ENCODE data around the gene HSPB6. TPM values are rescaled to one million over a fixed set of nuclear protein-coding genes. Genes with fewer than 3 reads are reported as not detected.
"Not testable (repeated sequence)": the region's sequence is repeated elsewhere in the genome, so short reads cannot be mapped to it uniquely, and the experiment has no call there.

HSPB6 gene
- polyA plus RNA-seq, 1 donor = 853 TPM

DNA sequence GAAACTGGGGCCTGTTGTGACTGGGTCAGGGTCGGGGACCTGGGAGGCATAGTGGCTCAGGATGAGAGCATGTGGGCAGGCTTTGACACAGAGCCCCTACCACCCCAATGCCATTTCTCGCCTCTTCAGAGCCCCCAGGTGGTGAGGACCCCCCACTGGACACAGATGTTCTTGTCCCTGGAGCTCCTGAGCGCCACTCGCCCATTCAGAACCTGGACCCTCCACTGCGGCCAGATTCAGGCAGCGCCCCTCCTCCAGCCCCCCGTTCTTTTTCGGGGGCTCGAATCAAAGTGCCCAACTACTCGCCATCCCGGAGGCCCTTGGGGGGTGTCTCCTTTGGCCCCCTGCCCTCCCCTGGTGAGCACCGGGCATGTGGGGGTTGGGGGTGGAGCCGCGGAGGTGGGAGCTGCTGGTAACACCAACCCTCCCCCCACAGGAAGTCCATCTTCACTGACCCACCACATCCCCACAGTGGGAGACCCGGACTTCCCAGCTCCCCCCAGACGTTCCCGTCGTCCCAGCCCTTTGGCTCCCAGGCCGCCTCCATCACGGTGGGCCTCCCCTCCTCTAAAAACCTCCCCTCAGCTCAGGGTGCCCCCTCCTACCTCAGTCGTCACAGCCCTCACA lies 24.9 kb downstream of the HSPB6 start:
- DNase-seq (ENCODE audit: low read depth) = no peak

DNA sequence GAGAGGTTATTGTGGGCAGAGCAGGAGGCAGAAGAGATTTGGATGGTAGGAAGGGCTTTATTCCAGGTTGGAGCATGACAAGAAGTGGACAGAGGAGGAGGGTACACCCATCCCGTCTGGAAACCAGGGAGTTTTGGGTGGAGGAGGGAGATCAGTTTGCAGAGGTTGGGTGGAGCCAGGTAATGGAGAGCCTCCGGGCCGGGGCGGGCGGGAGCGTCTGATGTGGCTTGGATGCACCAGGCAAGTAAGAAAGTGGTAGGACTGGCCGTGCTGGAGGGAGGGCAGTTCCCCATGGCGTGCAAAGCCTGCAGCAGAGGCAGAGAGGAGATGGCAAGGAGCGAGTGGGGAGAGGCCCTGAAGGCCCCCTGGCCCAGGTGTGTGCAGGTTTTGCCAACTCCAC lies 25.5 kb downstream of the HSPB6 start:
- no peak for DNase-seq (ENCODE audit: low read depth)

DNA sequence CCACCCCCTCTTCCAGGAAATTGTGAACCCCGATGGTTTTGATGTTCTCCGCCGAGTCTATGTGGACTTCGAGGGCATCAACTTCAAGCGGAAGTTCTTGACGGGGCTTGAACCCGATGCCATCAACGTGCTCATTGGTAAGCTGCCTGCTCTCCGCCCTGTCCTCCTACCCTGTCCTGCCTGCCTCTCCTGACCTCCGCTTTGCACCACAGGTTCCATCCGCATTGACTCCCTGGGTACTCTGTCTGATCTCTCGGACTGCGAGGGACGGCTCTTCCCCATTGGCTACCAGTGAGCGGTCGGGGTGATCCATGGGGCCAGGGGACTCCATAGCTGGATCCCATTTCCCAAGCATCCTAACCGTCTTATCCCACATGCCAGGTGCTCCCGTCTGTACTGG lies 26.5 kb downstream of the HSPB6 start:
- DNase-seq (ENCODE audit: low read depth) = no peak

DNA sequence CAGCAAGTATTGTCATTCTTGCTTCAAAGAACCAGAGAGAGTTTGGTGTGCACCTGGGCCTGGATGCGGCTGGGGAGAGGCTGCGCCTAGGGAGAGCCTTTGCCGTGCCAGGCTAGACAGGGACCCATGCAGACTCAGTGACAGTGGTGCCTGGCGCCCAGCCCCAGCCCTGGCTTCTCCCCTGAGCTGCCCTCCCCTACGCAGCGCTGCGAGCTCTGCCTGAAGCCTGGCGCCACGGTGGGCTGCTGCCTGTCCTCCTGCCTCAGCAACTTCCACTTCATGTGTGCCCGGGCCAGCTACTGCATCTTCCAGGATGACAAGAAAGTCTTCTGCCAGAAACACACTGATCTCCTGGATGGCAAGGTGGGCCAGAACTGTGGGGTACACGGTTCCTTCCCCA lies 27.1 kb downstream of the HSPB6 start:
- no peak for DNase-seq (ENCODE audit: low read depth)

DNA sequence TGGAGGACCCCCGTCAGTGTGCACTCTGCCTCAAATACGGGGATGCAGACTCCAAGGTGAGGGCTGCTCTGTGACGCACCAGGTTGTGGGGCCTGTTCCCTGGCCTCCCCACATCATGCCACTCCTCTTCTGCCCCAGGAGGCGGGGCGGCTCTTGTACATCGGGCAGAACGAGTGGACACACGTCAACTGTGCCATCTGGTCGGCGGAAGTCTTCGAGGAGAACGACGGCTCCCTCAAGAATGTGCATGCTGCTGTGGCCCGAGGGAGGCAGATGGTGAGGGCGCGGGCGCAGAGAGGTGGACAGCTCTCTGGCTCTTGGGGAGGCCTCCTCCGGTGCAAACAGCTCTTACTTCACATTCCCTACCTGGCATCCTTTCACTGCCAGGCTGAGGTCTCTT lies 27.8 kb downstream of the HSPB6 start:
- no peak for DNase-seq (ENCODE audit: low read depth)

DNA sequence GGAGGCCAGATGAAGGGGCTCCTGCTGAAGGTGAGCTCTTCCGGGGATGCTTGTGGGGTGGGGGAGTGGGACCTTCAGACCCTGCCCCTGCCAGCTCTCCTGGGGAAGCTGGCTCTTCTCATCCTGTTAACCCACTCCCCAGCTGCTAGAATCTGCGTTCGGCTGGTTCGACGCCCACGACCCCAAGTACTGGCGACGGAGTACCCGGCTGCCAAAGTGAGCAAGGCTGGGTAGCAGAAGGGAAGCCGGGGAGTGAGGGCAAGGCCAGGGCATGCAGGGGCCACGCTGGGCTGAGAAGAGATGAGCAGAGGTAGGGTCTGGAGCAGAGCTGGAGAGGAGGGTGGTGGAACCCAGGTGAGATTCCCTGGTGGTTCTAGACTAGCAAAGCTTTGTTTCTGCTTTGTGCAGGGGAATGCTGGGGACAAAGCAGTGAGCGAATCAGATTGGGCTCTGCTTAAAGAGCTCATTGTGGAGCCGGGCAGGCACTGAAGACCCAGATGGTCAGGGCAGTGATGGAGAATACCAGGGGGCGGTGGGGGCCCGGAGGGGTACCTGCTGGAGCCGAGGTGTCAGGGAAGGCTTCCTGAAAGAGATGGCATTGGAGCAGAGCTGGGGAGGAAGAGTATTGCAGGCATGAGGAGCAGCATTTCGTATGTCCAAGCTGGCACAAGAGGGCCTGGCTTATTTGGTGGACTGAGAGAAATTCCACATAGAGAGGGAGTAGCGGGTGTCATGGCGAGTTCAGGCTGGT lies 28.7 kb downstream of the HSPB6 start:
- DNase-seq (ENCODE audit: low read depth) = no peak

DNA sequence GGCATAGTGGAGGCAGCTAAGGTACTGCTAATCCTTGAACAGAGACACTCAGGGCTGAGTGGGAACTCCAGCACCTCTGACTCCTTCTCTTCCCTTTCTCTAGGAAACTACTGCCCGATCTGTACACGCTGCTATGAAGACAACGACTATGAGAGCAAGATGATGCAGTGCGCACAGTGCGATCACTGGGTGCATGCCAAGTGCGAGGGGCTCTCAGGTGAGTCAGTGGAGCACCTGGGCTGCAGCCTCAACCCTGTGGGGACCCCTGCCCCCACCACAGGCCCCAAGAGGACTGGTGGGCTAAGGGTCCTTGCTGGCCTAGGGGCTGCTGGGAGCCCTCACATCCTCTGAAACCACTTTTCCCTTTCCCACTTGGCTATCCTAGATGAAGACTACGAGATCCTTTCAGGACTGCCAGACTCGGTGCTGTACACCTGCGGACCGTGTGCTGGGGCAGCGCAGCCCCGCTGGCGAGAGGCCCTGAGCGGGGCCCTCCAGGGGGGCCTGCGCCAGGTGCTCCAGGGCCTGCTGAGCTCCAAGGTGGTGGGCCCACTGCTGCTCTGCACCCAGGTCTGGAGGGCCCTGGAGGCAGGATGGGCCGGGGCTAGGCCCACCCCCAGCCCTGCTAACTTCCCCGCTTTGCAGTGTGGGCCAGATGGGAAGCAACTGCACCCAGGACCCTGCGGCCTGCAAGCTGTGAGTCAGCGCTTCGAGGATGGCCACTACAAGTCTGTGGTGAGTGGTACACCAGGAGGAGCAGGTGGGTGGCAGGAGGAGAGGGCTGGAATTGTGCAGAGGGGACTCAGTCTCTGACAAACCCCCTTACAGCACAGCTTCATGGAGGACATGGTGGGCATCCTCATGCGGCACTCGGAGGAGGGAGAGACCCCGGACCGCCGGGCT lies 29.5 kb downstream of the HSPB6 start:
- DNase-seq (ENCODE audit: low read depth) = no peak

DNA sequence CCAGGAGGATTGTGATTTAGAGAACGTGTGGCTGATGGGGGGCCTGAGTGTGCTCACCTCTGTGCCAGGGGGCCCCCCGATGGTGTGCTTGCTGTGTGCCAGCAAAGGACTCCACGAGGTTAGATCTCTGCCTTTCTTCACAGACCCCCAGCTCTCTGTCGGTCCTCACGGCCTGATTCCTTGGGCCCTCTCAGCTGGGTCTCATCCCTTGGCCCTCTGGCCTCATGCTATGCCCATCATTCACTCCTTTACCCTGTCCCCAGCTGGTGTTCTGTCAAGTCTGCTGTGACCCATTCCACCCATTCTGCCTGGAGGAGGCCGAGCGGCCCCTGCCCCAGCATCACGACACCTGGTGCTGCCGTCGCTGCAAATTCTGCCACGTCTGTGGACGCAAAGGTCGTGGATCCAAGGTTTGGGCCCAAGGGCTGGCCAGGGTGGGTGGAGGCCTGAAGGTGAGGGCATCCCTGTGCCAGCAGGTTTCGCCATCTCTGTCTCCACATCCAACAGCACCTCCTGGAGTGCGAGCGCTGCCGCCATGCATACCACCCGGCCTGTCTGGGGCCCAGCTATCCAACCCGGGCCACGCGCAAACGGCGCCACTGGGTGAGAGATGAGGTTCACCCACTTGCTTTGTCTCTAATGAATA lies 31.5 kb downstream of the HSPB6 start:
- DNase-seq (ENCODE audit: low read depth) = no peak

DNA sequence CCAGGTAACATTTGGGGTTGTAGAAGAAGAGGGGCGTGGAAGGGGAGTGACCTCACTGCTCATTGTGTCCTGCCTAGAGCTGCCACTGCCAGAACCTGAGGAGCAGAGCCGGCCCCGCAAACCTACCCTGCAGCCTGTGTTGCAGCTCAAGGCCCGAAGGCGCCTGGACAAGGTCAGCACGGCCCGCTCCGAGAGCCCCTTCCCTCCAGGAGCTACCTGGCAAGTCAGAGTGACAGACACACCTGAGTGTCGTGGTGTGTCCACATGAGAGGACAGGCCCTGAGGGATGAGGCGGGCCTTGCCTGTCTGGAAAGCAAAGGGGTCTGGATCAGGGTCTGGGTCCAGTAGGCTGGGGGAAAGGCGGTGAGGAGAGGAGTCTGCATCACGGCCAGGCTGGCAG lies 32.3 kb downstream of the HSPB6 start:
- DNase-seq (ENCODE audit: low read depth) = no peak

DNA sequence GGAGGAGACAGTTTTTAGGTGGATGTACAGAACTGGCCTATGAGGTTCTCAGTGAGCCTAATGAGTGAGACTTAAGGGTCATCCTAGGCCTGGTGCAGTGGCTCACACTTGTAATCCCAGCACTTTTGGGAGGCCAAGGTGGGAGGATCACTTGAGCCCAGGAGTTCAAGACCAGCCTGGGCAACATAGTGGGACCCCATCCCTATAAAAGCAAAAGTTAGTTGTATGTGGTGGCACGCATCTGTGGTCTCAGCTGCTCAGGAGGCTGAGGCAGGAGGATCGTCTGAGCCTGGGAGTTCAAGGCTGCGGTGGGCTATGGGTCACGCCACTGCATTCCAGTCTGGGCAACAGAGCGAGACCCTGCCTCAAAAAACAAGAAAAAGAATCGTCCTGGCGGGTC lies 32.7 kb downstream of the HSPB6 start:
- not testable (repeated sequence) for DNase-seq (ENCODE audit: low read depth)

DNA sequence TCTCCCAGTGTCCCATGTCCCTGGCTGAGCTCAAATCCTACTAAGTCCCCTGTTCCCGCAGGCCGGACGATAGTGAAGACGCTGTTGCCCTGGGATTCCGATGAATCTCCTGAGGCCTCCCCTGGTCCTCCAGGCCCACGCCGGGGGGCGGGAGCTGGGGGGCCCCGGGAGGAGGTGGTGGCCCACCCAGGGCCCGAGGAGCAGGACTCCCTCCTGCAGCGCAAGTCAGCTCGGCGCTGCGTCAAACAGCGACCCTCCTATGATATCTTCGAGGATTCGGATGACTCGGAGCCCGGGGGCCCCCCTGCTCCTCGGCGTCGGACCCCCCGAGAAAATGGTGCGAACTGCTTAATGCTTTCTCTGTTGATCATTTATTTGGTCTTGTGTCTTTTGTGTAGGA lies 33.2 kb downstream of the HSPB6 start:
- DNase-seq (ENCODE audit: low read depth) = no peak

DNA sequence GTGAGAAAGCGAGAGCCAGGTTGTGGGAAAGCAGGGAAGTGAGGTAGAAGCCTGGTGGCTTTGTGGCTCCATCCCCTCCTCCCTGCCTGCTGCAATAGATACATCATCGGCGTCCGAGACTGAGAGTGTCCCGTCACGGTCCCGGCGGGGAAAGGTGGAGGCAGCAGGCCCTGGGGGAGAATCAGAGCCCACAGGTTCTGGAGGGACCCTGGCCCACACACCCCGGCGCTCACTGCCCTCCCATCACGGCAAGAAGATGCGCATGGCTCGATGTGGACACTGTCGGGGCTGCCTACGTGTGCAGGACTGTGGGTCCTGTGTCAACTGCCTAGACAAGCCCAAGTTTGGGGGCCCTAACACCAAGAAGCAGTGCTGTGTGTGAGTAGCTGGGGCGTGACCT lies 33.9 kb downstream of the HSPB6 start:
- DNase-seq (ENCODE audit: low read depth) = no peak

DNA sequence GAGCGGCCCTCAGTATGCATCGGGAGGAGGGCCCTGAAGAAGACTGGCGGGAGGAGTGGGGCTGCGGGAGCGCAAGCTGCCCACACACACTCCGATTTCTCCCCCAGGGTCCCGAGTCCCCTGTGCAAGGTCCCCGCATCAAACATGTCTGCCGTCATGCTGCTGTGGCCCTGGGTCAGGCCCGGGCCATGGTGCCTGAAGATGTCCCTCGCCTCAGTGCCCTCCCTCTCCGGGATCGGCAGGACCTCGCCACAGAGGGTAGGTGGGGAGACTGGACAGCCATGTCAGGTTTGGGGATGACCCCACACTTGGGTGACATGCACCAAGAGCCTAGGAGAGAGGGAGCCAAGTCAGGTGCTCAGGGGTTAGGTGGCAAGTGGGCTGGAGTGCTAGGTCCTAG lies 34.4 kb downstream of the HSPB6 start:
- DNase-seq (ENCODE audit: low read depth) = no peak

DNA sequence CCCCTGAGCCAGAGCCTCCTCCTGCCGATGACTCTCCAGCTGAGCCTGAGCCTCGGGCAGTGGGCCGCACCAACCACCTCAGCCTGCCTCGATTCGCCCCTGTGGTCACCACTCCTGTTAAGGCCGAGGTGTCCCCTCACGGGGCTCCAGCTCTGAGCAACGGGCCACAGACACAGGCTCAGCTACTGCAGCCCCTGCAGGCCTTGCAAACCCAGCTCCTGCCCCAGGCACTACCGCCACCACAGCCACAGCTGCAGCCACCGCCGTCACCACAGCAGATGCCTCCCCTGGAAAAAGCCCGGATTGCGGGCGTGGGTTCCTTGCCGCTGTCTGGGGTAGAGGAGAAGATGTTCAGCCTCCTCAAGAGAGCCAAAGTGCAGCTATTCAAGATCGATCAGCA lies 35.5 kb downstream of the HSPB6 start:
- no peak for DNase-seq (ENCODE audit: low read depth)

DNA sequence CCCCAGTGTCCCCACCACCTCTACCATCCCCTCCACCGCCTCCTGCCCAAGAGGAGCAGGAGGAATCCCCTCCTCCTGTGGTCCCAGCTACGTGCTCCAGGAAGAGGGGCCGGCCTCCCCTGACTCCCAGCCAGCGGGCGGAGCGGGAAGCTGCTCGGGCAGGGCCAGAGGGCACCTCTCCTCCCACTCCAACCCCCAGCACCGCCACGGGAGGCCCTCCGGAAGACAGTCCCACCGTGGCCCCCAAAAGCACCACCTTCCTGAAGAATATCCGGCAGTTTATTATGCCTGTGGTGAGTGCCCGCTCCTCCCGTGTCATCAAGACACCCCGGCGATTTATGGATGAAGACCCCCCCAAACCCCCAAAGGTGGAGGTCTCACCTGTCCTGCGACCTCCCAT lies 36.2 kb downstream of the HSPB6 start:
- DNase-seq (ENCODE audit: low read depth) = no peak

DNA sequence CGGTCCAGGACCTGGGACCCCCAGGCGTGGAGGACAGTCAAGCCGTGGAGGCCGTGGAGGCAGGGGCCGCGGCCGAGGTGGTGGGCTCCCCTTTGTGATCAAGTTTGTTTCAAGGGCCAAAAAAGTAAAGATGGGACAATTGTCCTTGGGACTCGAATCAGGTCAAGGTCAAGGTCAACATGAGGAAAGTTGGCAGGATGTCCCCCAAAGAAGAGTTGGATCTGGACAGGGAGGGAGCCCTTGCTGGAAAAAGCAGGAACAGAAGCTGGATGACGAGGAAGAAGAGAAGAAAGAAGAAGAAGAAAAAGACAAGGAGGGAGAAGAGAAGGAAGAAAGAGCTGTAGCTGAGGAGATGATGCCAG lies 36.7 kb downstream of the HSPB6 start:
- DNase-seq (ENCODE audit: low read depth) = no peak

DNA sequence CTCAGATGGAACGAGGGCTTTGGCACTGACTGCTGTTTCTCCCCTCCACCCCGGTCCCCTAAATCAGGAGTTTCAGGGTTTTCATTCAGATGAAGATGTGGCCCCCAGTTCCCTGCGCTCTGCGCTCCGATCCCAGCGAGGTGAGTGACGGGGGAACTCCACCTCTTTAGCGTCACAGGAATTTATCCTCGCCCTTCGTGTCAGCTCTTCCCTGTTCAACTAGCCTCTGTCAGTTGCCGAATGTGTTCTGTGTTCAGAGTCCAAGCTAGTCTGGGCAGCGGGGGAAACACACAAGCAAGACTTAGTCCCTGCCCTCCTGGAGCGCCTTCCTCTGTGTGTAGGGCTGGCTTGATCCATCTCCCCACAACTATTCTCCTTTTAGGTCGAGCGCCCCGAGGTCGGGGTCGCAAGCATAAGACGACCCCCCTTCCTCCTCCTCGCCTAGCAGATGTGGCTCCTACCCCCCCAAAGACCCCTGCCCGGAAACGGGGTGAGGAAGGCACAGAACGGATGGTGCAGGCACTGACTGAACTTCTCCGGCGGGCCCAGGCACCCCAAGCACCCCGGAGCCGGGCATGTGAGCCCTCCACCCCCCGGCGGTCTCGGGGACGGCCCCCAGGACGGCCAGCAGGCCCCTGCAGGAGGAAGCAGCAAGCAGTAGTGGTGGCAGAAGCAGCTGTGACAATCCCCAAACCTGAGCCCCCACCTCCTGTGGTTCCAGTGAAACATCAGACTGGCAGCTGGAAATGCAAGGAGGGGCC lies 37.2 kb downstream of the HSPB6 start:
- DNase-seq (ENCODE audit: low read depth) = no peak

DNA sequence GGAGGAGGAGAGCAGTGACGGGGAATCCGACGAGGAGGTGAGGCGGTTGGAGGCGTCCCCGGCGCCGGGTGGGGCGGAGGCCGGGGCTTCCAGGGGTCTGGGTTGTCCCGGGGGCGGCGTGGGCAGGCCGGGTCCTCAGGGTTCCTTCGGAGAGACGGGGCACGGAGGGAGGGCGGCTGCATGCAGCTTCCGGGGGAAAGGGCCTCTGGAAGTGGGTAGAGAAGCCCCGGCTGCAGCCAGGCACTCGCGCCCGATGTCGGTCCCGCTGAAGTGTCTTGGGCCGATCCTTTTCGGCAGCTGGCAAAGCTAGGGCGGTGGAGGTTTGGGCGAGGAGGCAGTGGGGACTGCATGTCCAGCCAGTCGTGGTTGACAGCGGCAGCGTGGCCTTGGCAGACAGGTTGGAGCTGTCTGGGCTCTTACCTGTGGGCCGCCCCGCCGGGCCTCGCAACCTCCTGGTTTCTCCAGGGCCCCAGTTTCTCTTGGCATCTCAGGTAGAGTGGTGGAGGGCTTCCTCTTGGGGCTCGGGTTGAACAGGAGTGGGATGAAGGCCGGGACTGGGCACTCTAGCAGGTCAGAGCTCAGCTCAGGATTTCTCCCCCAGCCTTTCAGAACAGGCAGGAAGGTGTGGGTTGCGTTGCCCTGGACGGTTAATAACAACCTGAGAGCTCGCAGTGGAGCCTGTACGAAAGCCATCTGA lies 38.3 kb downstream of the HSPB6 start:
- no peak for DNase-seq (ENCODE audit: low read depth)

DNA sequence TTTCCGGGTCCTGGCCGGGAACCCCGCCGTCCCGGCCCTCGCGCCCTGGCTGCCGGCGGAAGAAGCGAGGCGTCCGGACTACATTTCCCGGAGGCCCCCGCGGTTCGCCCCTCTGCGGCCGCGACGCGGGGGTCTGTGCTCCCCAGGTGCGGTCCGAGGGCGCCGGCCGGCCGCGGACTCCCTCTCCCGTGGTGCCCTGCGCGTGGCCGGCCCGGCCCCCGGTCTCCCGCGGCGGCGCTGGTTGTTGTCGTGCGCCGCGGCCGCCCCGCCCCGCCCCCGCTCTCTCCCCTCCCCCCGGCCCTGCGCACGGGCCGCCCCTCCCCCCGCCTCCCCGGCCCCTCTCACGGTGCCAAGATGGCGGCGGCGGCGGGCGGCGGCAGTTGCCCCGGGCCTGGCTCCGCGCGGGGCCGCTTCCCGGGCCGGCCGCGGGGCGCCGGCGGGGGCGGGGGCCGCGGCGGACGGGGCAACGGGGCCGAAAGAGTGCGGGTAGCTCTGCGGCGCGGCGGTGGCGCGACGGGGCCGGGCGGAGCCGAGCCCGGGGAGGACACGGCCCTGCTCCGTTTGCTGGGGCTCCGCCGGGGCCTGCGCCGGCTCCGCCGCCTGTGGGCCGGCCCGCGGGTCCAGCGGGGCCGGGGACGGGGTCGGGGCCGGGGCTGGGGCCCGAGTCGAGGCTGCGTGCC lies 39.0 kb downstream of the HSPB6 start, which contains the start of gene KMT2B:
Gene KMT2B (plus strand): TSS at position 339 of the 680 bp plus-strand sequence. CDS start 16 bp downstream, at position 355.
- no peak for DNase-seq (ENCODE audit: low read depth)
